GM19397 (cell line): ENCODE measurements around the gene SEC24D.

Experiments
- ATAC-seq: cut with Tn5 transposase; IDR thresholded peaks from one replicate; pipeline ENCODE4 v1.9.1; 2021; ENCODE audit warnings: mild to moderate bottlenecking, moderate library complexity; ENCODE audit not compliant: unreplicated experiment

Gene SEC24D

DNA sequence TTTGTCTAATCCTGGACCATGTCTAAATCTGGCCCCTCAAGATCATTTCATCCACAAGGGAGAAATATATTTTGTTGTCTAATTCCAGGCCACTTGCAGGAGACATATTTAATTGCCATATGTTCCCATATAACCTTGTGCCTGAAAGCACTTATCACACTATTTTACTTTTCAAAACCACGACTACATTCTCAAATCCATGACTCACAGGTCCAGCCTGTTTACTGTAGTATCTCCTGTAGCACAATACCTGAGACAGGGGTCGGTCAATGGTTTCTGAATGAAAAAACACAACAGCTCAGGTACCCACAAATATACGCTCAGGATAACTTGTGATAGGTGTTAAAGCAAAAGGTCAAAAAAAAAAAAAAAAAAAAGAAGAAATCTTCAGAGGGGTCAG lies 60.9 kb downstream of the SEC24D start:
- no peak for ATAC-seq

DNA sequence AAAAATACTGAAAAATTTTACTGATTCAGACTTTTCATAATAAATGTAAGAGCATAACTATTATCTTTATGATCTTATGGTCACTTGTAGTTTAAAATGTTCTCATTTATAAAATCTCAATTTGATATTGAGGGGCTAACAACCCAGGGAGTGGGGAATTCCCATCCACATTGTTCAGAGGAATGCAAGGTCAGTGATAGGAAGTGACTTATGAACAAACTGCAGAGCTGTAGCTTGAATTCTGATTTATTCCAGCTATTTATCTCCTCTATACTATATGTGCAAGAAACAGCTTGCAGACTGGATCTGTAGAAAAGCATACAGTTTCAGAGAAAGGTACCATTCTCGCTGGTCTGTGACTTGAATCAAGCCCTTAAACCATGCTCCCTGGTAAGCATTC lies 61.6 kb downstream of the SEC24D start:
- no peak for ATAC-seq

DNA sequence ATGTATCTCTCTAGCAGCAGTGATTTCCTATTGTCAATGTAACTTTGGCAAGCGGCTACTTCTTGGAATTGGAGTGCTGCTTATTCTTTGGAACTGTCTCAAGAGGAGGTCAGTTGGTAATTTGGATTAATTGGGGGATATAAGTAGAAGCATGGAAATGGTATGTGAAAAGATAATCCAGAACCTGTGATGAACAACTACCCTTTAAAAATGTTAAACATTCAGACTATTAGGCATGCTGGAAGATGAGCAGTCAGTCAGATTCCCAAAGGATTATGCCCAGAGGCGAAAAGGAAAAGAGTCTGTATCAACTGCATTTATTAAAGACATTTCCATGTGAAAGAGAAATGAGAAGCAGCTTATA lies 62.5 kb downstream of the SEC24D start:
- ATAC-seq, result no peak

DNA sequence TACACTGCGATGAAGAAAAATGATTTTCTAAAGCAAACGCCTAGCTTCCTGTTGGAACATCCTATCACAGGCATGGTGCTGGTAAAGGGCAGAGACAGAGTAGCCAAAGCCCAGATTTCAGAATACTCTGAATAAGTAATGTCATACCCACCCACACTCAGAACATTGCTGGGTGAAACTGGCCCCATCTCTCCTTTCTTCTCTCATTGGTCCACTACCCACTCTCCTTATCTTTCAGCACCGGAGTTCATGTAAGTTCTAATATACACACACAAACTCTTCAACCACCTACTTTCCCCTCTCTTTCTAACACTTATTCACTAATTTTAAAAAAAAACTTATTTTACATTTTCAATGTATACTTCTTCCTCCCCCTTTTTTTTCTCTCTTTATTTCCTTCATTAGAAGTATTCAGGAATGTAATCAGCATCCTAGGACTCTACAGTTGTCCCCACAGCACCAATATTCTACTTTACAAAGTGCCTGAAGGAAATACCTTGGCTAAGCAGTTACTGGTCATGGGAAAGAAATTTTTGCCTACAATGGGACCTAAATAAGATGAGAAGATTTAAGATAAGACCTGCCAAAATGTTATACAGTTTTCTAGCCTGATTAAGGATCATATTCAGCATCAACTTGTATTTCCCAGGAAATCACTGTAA lies 63.0 kb downstream of the SEC24D start:
- ATAC-seq, result no peak

DNA sequence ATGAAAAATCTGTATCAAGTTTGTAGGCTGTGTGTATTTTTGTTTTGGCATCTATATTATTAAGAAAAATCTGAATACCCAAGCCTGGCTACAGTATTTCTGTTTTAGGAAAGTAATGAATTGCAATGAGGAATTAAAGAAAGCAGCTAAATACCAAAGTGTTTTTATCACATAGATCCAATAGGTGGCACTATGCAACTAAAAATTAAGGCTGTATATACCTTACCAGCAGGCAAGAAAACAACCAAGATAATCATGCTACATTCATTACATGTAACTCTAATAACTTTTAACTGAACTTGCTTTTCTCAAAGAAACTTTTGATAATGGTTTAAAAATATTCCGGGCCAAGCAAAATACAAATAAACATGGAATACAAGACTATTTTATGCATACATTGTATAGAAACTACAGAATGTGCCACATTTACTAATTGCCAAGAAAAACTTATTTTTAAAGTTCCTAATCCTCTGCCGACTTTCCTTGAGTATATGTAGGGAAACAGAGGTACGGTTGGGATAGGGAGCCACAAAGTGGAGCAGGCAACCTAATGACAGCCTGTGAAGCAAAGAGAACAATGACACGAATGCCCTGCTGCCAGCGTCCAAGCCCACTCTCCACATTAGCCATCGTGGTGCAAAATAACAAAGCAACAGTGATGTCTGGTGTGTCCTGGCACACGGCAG lies 63.7 kb downstream of the SEC24D start:
- no peak for ATAC-seq

DNA sequence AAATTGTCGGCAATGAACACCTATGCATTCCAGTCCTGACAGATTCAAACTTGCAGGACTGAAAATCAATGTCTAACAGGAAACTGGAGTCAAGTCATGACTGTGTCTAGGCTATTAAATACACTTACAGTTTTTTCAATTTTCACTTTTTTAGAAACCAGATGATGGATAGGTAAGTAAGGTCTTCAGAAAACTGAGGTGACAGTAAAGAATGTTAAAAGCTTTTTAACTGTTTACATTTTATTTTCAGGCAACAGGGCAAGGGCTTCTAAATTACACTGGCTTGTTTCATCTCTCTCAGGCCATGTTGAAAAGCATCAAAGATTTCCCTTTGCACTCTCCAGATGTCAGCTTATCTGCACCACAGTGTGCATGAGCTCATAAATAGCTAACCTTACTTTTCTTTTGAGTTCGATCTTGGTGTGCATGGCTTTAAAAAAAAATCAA lies 65.2 kb downstream of the SEC24D start:
- no peak for ATAC-seq

DNA sequence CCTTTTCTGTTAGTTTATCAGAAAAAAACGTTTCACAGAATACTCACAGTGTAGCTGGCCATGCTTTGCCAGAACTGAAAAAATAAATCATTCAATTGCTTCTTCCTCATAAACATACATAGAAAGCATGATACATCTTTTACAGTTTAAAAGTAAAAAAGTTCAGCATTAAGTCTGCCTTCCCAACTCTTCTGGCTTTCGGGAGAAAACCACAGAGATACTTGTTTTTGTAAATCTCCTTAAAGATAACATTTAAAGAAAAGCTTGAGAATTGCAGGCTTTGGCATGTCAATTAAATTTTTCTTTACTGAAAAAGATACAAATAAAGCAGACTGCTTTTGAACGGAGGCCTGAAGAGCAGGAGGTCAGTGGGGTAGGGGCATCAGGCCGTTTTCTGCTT lies 66.8 kb downstream of the SEC24D start:
- no peak for ATAC-seq

DNA sequence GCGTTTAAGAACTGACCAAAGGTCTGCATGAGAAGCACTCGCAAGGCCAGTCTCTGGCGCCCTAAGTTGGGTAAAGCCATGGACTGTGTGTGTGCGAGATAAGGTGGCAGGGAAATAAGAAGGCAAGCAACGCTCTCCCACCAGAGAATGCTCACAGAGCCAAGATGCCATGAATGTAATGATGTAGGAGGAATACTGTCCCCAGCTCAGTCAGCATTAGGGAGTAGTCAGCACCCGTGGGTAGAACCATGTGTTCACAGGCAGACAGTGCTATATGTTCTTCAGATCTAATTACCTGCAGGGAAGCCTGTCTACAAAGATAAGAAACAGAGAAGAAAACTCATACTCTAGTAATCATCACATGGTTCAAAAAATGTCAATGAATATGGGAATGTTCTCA lies 68.8 kb downstream of the SEC24D start:
- no peak for ATAC-seq

DNA sequence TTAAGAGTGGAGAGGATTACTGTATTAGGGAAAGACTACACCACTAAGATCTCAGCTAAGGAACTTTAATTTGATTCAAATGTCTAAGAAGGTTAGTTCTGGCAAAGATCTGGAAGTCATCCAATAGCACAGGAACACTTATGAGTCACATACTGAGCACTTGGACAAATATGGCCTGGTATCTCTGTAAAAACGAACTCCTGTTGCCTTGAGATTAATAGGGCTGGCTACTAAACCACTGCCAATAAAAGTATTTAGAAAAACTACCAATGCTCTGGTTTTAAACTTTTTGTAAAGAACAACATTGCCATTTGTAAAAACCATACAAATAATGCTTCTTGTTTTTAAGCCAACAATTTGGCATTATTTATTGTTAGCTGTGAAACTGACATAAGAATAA lies 70.5 kb downstream of the SEC24D start:
- no peak for ATAC-seq

DNA sequence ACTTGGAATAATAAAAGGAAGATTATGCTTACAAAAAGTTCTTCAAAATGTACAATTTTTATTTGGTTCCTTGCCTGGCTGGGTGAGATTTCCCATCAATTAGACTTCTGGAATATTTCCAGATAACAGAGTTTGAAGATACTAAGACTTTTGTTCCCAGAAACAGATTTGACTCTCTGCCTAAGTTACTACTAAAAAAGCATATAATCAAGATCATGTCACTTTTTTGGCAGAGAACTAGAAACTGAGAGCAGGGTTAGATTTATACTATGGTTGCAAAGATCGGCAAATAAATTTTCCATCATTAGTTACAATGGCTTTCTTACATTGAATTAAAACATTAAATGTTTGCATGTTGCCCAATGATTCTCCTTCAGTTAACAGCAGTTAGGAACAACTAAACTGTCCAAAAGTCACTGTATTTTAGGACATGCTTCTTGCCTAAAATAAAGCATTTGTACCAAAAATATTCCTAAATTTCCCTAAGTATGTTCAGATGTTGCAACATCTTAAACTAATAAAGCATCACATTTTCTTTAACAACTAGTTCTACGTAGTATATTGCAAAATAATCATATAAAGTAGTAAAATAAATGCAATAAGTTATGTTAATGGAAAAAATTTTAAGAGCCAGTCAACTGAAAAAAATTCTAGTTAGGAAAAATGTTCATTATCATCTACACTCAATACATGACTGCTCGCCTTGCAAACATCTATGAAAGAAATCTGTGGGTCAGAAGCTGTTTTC lies 73.0 kb downstream of the SEC24D start:
- no peak for ATAC-seq

DNA sequence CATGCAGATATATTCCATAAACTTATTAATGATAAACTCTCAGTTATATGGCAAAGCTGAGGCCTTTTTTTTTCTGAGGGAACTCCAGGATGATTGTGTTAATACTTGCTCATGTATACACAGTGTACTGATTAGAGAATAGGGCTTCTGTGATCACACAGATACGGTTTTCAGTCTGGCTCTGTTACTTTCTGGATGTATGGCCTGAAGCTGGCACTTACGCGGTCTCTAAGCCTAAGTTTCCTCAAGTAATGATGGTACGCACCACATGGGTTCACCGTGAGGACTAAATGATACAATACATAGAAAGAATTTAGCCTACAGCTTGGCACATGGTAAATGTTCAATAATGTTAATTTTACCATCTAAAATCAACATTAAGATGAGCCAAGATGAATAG lies 73.8 kb downstream of the SEC24D start:
- ATAC-seq, result no peak

DNA sequence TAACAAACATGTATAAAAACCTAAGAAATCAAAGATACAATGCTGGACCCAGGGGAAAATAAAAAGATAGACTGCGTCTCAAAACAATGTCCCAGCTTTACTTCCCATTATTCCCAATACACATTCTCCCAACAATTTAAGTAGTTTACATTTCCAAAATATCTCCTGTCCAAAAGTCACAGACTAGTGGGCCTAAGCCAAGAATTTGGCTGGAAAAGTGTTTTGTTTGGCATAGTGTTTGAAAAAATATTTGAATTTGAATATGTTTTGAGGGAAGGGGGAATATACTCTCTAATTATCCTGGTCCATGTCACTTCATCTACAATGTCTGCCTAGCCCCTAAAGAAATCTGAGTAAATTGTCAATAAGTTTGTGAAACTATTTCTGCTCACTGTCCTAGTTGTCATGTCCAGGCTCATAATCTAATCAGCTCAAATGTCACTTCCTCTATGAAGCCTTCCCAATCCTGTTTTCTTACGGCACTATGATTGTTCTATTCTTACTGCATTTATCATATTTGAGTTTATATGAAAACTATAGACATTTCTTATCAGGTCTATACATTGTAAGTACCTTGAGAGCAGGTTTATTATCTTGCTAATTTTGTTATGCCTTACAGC lies 74.4 kb downstream of the SEC24D start:
- ATAC-seq, result no peak

DNA sequence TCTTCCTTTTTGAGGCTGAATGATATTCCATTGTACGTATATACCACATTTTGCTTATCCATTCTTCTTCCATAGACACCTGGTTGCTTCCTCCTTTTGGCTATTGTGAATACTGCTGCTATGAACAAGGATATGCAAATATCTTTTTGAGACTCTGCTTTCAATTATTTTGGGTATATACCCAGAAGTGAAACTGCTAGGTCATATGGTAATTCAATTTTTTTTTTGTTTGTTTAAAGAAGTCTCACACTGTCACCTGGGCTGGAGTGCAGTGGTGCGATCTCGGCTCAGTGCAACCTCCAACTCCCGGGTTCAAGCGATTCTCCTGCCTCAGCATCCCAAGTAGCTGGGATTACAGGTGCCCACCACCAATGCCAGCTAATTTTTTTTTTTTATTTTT lies 75.4 kb downstream of the SEC24D start:
- ATAC-seq, result peak; percentile 92

DNA sequence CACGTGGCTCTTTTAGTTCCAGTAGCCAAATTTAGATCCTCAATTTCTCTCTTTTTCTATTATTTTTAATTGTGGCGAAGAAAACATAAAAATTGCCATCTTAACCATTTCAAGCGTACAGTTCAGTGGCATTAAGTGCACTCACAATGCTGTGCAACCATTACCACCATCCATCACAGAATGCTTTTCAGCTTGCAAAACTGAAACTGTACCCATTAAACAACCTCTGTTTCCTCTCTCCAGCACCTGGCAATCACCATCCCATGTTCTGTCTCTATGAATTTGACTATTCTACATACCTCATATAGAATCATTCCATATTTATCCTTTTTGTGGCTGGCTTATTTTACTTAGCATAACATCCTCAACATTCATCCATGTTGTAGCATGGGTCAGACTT lies 75.8 kb downstream of the SEC24D start:
- ATAC-seq, result peak; percentile 61

DNA sequence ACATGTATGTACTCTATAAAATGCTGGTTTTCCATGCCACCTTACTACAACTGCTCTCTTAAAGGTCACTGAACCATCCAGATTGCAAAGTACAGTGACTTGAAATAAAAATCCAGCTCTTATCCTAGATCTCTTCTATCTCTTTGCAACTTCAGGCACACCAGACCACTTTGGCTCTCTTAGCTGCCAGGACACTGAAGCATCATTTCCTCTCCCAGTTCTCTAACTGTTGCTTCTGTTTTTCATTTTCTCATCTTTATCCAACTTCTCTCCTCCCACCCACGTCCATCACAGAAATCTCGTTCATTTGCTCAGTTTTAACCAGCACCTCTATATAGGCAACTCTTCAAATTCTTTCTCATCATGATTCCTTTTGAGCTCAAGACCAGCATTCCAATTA lies 76.4 kb downstream of the SEC24D start:
- ATAC-seq, result no peak

DNA sequence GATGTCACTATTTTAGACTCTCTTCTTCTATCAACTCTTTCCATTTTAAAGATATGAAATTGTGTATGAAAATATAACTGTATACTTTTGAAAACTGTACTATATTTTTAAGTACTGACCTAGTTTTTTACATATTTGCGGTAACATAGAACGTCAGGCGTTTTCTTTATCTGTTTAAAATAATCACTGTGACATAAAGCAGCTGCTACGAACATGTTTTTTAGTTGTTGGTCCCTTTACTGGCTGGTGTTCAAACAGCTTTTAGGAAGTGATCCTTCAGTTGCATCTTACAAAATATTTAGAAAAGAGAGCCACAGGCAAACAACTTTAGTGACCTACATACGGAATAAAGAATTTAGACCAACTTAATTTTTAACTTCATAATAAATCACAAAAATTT lies 77.6 kb downstream of the SEC24D start:
- ATAC-seq, result no peak

DNA sequence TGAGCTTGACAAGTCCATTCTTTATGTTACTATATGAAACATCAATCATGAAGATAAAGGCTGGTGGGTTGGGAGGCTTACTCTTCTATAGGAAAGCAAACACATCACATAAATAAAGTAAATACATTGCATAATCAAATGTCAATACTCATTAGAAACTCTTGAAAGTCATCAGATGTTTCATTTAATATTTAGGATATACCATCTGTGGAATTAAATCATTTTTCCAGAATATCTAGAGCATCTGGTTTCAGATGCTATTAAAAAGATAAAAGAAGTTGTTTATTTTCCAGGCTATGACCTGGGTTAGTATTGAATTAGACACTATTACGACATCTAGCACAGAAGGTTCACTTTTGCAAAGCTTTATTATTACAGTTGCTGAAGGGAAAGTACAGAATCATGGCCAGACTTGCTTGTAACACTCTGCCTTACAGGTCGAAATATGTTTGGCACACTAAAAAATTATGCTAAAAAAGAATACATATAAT lies 78.1 kb downstream of the SEC24D start:
- no peak for ATAC-seq

DNA sequence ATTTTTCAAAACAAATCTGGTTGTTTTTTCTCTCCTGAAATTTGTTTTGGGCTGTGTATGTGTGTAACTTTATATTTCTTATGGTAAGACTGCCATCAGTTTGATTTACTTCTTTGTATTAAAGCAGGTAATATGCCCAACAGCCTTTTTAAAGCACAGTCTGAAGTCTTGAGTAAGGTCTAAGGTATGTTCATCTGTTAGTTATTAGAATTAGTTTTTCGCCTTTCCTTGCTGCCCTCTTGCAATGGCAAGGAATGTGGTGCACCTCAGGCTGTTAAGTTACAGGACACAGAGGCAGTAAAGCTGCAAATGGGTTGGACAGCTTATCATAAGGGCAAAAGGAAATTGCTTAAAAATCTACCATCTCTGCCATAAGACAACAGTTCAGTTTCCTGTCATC lies 79.0 kb downstream of the SEC24D start:
- ATAC-seq, result no peak

DNA sequence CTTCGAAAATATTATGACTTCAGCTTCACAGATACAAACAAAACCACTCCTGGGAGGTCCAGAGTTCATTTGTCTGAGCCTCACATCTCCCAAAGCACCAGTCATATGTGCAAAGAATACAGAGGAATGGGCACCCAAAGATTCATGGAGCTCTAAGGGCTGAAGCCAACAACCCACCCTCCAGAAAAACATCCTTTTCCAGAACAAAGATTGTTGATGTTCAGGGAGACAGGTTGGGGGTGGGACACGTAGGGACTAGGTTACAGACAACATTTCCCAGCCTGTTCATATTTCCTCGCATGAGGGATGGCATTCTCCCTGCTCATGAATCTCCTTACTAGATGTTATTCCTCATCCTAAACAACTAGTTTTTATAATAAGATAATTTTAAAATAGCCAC lies 79.5 kb downstream of the SEC24D start:
- no peak for ATAC-seq

DNA sequence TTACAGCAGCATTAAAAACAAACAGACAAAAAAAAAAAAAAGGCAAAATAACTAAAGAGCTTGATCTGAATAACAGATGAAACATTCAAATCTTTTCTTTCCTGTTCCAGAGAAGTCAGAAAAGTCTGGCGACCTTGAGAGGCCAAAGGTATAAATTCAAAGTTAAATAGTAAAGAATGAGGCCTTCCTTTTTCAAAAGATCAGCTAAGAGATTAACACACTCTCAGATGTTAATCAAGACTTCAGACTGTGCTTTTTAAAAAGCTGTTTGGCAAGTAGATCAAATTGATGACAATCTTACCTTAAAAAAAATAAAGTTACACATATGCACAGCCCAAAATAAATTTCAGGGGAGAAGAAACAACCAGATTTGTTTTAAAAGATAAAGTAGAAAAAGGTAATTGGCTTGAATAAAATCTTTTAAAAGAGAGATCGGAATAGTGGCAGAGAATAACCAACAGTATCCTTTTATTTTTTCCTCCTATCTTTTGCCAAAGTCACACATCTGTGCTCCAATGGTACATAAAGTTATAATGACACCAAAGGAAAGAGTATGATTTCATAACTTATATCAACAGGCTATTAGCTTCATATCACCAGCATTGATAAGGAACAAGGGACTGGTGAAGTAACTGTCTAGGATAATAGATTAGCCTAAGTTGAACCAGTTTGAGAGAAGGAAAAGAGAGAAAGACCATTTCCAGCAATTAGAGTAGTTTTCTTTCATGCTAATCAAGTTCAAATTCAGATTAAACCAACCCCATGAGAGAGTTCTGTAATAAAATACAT lies 80.3 kb downstream of the SEC24D start:
- ATAC-seq, result no peak

DNA sequence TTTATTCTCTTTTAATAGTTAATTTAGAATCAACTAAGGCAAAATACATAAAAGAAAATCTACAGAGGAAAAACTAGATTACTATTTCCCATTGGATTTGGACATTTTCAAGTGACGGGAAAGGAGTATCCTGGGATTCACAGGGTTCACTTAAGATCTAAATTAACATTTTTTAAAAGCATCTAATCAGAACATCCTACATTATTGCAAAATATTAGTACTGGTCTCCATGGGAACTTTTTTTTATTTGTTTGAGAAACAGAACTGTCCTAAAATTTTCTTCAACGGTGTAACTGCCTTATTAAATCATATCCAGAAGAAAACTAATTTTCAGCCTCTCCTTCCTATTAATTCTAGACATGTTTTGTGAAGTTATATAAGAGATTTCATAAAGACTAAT lies 81.0 kb downstream of the SEC24D start:
- ATAC-seq, result no peak
